AG08396 (cell line): ENCODE measurements around the gene PGLYRP4.

Source experiments
- DNase-seq: peaks from one replicate; pipeline ENCODE4 v3.0.0; 2012; ENCODE audit warnings: low spot score, mixed read lengths

PGLYRP4 gene

DNA sequence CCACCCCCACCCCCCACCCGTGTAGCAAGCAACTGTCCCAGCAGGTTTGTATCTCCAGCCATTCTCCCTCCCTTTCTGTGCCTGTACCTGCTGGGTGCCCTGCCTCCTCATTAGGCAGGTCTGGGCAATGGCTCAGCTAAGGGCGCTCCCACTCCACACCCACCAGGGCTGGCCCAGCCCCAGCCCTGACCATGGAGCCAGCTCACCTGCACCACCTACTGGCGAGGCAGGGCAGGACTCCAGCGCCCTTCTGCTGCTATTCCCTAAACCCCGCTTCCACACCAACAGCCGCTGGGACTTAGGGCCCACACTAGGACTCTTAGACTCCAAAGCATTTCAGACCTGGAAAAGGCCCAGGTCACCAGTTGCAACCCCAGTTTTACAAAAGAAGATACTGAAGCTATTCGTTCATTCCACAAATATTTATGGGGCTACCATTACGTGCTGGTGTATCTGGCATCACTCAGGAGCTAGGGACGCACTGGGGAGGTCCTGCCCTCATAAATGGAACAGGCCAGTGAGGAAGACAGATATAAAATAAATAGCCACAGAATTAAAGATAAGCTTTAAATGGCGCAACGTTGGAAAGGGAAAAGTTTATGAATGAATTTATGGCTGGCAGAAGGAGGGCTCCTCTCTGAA lies 59.9 kb downstream of the PGLYRP4 start:
- DNase-seq, result peak; percentile 35
